GM19351 (cell line): ENCODE data around the gene PLPP7.
"Not testable (repeated sequence)": the region's sequence is repeated elsewhere in the genome, so short reads cannot be mapped to it uniquely, and the experiment has no call there.

Experiments
- ATAC-seq: cut with Tn5 transposase; IDR thresholded peaks from one replicate; pipeline ENCODE4 v1.9.1; 2021; ENCODE audit warnings: mild to moderate bottlenecking, moderate library complexity; ENCODE audit not compliant: unreplicated experiment

PLPP7 gene

GRCh38 chr9:131289301-131290035 lies at the start of gene PLPP7:
TSS of gene PLPP7 (plus strand) at chr9:131289723. CDS start at chr9:131289998, 275 bp downstream.
- no peak for ATAC-seq

- no peak for ATAC-seq
Observed at GRCh38 chr9:131240047-131240921, 49.2 kb upstream of the PLPP7 start.

GRCh38 chr9:131244331-131244730 lies 45.2 kb upstream of the PLPP7 start:
- not testable (repeated sequence) for ATAC-seq

GRCh38 chr9:131246618-131247017 lies 42.9 kb upstream of the PLPP7 start:
- no peak for ATAC-seq

- ATAC-seq, result peak; percentile 2
Observed at GRCh38 chr9:131252120-131252519, 37.4 kb upstream of the PLPP7 start.

GRCh38 chr9:131253891-131254491 lies 35.5 kb upstream of the PLPP7 start:
- ATAC-seq, result no peak

- ATAC-seq, result no peak
Observed at GRCh38 chr9:131254626-131255025, 34.9 kb upstream of the PLPP7 start.

GRCh38 chr9:131255676-131256197 lies 33.8 kb upstream of the PLPP7 start:
- ATAC-seq, result no peak

- no peak for ATAC-seq
Observed at GRCh38 chr9:131257266-131258025, 32.1 kb upstream of the PLPP7 start.

- no peak for ATAC-seq
Observed at GRCh38 chr9:131258186-131258585, 31.3 kb upstream of the PLPP7 start.

GRCh38 chr9:131258698-131259431 lies 30.7 kb upstream of the PLPP7 start:
- no peak for ATAC-seq

GRCh38 chr9:131259432-131259898 lies 30.1 kb upstream of the PLPP7 start:
- ATAC-seq, result no peak

GRCh38 chr9:131259916-131260597 lies 29.5 kb upstream of the PLPP7 start:
- no peak for ATAC-seq

- ATAC-seq, result no peak
Observed at GRCh38 chr9:131260751-131261452, 28.6 kb upstream of the PLPP7 start.

GRCh38 chr9:131262327-131263032 lies 27.0 kb upstream of the PLPP7 start:
- ATAC-seq, result no peak

- ATAC-seq, result not testable (repeated sequence)
Observed at GRCh38 chr9:131263033-131263343, 26.5 kb upstream of the PLPP7 start.

GRCh38 chr9:131263701-131264100 lies 25.8 kb upstream of the PLPP7 start:
- ATAC-seq, result no peak

- ATAC-seq, result no peak
Observed at GRCh38 chr9:131264231-131264630, 25.3 kb upstream of the PLPP7 start.
